ENCODE results near the gene PANK1.
"Not testable (repeated sequence)": the region's sequence is repeated elsewhere in the genome, so short reads cannot be mapped to it uniquely, and the experiment has no call there.

The PANK1 gene

DNA sequence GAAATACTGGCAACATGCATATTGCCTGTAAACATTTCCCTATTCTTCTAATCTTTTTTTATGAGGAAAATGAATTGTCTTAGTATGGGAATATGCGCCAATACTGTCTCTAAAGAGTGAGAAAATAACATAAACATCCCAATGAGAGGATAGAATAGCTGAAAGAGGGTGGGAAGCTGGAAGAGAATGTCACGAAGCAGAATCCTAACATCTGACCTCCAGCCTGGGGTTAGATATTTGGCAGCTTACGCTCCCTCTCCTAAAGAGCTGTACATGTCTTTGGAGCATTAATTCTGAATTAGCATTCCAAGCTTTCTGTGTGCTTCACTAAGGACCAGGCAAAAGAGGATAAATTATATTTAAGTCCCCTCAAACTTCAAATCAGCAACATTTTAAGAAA, 78.0 kb downstream of the PANK1 start:
- DNase-seq: no peak

DNA sequence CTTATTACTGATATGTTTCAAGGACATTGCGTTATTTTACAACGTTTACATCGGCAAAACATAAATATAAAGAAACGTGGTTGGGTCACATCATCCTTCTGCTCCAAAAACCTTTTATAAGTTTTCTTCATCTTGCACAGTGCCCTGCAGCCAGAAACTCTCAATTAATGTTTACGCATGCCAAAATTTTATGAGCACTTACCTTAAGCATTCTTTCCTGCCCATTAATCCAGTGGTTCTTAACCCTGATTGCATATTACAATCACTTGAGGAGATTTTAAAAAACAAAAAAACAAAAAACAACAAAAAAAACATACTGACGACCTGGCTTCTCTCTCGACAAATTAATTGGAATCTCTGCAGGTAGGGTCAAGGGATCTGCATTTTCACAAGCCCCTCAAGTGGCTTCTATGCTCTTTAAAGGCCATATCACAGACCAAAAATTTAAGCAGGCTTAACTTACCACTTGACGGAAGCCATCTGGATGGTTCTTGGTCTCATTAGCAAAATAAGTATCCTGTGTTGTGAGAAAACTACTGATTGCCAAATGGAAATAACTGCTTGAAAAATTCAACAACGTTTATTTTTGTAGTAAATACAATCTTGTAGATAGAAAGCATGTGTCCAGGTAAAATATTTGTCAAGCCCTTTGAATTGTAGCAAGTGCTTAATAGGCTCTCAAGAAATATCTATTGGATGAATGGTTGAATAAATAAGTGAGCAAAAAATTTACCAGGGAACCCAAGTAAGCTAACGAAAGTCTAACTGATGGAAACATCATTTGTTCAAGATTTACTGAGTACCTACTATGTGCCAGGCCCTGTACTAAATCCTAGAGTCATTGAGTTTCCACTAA, 78.7 kb downstream of the PANK1 start:
- DNase-seq: no peak

DNA sequence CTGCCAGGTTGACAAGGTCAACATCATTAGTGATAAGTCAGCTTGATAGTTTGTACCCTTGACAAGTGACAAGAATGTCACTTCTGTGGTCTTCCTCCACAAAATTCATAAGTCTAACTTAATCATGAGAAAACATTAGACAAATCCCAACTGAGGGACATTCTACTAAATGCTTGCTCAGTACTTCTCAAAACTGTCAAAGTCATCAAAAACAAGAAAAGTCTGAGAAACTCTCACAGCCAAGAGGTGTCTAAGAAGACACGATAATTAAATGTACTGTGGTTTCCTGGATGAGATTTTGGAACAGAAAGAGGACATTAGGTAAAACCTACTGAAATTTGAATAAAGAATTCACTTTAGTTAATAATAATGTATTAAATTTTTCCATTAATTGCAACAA, 79.9 kb downstream of the PANK1 start:
- no peak for DNase-seq

DNA sequence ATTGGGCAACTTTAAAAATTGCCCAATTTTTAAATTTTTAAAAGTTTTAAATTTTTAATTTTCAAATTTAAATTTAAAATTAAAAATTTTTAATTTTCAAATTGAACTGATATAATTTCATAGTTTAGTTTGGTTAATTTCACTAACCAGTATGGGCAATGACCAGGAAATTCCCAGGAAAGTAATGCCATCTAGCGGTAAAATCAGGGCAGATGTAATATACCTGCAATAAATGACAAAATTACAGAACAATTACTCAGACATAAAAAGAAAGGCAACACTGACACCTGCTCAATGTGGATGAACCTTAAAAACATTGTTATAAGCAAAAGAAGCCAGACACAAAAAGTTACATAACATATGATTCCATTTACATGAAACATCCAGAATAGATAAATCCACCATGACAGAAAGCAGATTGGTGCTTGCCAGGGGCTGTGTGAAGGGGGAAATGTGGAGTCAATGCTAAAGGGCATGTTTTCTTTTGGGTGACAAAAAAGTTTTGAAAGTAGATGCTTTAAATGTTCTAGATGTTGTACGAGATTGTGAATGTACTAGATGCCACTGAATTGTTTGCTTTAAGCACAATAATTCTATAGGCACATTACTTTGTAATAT, 81.1 kb downstream of the PANK1 start:
- DNase-seq: peak; percentile 46 to 73 (median 58)

DNA sequence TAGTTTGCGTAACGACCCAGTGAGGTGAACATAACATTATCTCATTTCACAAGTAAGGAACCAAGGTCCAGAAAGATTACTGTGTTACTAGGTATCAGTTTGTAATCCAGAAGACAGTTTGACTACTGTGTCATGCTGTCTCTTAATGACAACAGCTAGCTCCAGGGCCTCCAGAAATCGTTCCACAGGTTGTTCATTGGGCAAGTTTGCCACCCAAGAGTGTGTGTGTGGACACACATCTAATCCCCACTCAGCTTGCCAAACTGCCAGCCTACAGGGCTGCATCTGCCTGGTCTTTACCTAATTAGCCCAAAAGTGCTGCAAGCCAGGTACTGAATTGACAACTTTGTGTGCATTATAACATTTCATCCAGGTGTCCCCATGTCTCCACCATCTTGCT, 81.7 kb downstream of the PANK1 start:
- no peak for DNase-seq

DNA sequence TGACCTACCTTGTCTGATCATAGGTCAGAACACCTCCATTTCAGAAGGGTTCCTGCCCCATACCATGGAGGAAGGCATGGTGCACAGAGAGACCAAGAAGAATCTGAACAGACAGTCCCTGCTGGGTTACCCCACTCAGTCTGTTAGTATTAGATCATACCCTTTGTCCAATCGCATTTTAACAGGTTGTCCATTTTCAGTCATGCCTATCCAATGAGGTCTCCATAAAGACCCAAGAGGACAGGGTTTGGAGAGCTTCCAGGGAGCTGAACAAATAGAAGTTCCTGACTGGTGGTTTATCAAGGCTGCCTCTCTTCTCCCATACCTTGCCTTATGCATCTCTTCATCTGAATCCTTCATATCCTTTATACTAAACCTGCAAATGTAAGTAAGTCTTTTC, 88.4 kb downstream of the PANK1 start:
- no peak for DNase-seq

DNA sequence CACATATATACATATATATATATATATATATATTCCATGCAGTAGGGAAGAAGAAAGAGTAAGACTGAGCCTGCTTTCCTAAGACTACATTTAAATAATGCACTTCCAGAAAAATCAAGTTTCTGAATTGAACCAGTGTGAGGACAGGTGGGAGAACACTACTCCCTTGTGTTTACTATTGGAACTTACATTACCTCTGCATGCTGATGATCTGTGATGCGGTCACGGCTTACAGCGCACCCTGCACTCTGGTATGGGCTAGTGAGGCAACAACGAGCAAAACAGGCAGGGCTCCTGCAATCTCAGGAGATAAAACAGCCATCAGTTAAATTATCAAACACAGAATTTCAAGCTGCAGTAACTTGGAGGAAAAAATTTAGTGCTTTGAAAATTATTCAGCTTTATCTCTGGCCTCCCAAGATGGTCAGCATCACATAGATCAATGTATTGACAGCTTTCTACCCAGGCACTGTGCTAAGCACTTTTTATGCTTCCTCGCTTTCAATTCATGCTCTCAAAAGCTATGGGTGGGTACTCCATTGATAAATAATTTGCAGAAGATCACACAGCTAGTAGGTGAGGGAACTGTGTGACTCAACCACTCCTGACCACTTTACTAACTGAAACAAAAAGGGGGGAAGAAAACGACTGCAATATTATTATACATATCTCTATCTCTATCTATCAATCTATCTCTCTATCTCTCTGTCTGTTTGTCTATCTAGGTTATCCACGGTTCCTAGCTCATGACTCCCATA, 89.2 kb downstream of the PANK1 start:
- no peak for DNase-seq

DNA sequence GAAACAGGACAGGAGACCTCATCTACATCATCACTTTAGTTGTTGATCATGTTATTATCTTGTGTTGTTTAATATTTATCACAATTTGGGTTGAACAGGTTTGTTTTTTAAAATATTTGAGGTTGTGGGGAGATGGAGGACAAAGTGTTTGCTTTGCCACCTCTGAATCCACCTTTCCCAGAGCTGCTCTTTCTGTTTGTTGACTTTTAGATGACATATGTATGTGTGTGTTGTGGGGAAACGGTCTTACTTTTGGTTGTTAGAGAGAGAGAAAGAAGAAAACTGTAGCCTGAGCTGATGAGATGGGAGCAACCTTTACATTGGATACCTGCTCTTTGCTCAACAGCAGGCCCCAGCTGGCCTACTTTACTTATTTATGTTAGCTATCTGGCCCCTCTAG, 90.6 kb downstream of the PANK1 start:
- DNase-seq: no peak

DNA sequence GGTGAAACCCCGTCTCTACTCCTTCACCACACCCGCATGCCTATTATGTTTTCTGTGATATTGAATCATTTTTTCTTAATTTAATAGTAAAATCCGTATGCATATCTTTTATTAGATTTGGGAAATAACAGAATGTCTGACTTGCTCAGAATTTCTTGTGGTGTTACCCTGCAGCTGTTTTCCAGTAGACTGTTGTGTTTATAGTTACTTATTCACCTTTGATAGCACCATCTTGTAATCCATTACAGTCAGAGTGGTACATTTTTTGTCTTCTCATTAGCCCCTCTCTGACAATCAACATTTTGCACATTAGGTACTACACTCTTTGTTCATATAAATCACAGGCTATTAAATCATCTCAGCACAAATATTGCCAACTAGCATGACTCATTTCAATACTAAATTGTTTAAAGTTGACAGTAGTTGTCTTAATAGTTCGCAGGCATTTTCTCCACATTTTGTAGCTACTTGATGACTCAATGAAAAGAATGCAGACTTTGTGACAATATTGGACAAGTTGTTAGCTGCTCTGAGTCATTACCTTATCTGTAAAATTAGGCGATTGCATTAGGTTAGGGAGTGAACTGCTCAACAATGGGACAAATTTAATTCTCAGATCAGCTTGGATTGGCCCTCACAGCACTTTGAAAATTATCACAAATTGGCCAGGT, 91.8 kb downstream of the PANK1 start:
- DNase-seq: no peak

DNA sequence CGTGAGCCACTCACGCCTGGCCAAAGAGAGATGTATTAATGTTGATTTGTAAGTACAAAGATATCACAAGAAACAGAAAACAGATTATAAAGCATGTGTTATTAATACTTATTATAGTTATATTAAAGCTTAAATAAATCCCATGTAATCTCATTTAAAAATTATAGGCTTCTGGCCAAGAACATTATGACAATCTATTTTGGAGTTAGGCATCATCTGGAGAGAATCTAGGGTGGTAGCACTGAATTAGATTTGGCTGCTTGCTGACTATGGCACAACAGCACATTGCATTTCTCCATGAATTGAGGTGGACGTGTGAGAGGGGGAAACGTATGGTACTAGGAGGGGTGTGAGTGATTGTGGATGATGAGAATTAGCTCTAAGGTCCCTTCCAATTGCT, 92.8 kb downstream of the PANK1 start:
- no peak for DNase-seq

DNA sequence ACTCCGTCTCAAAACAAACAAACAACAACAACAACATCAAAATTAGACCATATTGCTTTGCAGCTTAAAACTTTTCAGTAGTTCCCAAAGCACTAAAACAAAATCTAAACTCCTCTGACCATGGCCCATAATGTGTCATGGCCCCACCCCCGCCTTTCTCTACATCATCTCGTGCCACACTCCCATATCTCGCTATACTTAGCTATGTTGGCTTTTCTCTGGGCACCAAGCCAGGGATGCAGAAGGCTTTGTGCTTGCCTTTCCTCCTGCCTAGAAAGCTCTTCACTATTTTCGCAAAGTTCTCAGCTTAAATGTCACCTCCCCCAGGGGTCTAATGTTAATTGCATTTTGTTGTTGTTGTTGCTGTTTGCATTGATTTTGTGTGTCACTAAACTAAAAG, 94.5 kb downstream of the PANK1 start:
- no peak for DNase-seq

DNA sequence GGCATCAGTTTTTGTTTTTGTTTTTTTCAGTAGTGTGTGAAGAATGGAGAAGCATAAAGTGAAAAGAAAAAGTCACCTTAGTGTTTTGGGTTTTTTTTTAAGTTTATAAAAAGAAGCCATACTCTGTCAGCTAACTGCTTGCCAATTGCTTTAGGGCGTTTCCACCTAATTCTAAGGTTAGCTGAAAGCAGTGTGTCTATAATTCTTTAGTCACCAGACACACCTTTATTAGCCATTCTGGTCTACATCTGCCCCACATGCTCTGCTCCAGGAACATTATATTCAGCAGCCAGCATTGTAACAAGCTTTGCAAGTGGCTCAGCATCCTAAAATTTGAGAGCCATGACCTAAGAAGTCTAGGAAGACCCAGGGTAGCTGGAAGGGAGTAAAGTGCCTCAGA, 95.5 kb downstream of the PANK1 start:
- no peak for DNase-seq

DNA sequence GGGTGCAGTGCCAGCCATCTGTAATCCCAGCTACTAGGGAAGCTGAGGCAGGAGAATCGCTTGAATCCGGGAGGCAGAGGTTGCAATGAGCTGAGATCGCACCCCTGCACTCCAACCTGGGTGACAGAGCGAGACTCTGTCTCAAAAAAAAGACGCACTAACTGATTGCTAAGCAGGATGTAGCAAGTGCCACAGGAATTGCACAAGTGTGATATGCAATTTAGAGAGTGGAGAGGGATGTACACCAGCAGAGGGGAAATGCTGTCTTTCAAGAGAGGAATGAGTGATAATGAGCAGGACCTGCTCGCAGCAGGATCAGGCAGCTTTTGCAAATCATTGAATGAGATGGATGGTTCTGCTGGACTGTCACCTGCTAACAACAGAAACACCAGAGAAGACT, 96.4 kb downstream of the PANK1 start:
- DNase-seq: peak in 3 of 4 experiments; percentile 36 to 46 (median 36)

DNA sequence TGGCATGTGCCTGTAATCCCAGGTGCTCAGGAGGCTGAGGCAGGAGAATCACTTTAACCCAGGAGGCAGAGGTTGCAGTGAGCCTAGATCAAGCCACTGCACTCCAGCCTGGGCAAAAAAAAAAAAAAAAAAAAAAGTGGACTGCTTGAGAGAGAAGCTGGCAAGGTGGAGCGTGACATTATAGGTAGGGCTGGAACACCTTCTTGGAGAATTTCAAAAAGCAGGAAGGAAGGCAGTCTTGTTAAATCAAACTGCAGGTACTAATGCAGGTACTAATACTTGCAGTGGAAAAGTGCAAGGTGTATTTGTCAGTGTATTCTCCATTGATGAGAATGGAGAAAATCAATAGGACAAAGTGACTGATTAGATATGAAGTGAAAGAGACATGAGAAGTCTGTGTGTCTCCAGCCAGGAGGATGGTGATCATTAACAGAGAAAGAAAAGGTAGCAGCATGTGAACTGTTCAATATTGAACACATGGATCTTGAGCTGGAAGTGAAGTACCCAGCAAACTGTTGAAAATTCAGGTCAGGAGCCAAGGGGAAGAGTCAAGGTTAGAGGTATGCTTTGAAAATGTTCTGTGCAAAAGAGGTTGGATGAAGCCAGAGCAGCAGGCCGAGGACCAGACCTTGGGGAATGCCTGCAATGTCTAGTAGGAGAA, 97.1 kb downstream of the PANK1 start:
- no peak for DNase-seq

DNA sequence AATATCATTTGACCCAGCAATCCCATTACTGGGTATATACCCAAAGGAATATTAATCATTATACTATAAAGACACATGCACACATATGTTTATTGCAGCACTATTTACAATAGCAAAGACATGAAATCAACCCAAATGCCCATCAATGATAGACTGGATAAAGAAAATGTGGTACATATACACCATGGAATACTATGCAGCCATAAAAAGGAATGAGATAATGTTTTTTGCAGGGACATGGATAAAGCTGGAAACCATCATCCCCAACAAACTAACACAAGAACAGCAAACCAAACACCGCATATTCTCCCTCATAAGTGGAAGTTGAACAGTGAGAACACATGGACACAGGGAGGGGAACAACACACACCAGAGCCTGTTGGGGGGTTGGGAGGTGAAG, 98.4 kb downstream of the PANK1 start:
- not testable (repeated sequence) for DNase-seq

DNA sequence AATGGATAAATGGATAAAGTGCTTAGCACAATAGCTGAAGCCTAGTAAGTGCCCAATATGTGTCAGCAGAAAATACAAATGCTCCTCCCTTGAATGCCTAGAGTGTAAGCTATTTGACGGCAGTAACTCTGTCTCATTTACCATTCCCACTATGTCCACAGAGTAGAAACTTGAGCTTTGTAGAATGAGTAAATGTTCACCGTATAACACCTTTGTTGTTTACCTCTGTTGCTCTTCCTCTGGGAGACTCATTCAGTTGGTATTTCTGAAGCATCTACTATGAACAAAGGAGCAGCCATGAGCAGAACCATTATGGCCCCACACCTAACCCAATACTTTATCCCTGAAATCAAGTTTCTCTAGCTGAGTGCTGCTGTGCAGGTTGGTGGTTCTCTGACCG, 101.2 kb downstream of the PANK1 start:
- no peak for DNase-seq

DNA sequence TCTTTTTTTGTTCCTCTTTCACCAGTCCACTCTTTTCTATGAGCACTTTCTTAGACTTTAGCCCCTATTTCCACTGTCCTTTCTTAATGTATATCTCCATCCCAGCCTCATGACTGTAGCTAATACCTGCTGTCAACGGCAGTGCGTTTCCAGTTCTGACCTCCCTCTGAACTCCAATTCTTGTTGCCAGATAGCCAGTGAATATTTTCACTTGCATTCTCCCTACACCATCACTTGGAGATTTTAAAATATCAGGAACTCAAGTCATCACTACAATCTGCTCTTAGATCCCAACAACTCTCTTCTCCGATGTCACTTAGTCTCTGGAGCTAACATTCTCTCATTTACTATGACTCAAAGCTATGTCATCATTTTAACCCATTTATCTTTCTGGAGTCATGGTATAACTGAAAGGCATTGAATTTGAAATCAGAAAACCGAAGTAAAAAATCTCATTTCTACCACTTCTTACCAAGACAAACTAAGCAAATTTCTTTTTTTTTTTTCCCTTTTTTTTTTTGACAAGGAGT, 104.6 kb downstream of the PANK1 start:
- DNase-seq: no peak

DNA sequence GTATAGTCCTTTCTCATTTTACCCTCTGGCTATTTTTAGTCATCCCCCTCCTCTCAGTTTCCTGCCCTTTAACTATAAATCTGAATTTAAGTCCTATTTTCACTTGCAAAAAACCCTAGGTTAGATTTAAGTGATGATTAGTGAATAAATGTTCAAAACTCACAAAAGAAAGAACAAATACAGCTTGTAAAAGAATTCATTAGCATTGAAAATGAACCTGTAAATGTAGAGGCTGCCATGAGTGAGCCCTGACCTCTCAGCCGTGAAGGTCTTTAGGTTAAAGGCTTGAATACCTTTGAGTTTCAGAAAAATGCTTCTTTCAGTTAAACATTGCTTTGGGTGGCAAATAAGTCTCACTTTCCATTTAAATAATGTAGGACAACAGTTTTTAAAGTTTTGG, 107.7 kb downstream of the PANK1 start:
- no peak for DNase-seq

DNA sequence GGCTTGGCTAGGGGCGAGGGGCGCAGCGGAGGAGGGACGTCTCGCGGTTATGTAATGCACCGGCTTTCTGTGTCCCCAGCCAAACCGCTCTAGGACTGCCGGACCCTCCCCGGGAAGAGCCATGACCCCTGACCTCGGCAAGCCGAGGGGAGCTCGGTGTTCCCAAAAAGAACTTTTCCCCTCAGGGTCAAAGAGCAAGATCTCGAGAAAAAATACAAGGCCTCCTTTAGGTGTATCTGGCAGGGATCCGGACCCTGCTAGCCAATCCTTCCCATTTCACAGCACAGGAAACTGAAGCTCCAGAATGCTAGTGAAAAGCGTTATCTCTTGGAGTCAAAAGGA, 109.1 kb downstream of the PANK1 start:
- no peak for DNase-seq

DNA sequence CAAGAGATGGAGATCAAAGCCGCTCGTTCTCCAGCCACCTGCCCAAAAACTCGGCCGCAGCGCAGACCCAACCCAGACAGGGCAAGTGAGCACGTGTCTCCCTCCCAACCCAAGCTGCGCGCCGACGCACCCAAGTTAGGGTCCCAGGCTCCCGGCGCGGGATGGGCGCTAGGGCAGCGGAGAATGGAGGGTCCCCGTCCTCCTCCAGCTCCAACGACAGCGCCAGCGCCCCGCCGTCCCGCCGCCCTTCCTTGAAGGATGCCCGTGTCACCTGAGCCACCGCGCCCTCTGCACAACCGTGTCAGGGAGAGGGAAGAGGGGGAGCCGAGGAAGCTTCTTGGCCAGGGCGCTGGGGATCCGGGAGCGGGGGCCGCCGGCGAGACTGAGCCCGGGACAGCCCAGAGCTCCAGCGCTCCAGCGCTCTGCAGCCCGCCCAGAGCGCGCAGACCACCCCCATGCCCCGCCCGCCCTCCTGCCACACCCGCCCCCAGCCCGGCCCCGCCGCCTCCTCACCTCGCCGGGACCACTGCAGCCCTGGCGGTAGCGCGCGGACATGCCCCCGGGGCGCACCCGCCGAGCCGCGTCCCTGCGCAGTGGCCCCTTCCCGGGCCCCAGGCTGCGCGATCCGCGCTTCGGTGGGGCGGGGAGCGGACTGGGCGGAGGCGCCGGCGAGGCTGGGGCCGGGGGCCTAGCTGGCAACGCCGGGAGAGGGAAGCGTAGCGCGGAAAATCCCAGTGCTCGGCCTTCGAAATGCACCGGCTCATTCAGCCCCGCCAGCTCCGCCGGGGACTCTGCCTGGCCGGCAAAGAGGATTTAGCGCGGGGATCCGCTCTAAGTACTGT, 109.7 kb downstream of the PANK1 start, which contains the start of gene SLC16A12:
TSS of gene SLC16A12 (minus strand) at position 424 of the 842 bp plus-strand sequence. CDS start 73,016 bp downstream, outside the sequence.
- peak in 1 of 4 experiments; percentile 2 for DNase-seq

DNA sequence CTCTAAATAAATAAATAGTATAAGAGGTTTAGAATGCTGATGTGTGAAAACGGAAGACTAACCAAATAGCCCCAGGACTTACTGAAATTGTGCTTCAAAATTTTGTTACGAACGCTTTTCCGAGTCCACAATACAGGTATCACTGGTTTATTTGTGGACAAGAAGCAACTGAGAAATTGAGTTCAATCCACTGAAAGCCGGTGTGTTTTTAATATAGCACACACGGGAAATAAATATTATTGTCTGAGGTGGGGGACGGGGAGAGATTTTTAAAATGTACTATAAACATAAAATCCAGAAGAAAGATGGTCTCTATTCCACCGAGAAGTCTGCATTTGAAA, 110.2 kb downstream of the PANK1 start:
- no peak for DNase-seq
